ENCODE results near the gene PTPRU. TPM values are rescaled to one million over a fixed set of nuclear protein-coding genes. Genes with fewer than 3 reads are reported as not detected.

Gene PTPRU
- total and polyA plus RNA-seq, 7 experiments from 2014 or later: 0.17 to 0.42 TPM; not detected in 5

- no peaks in the 10 kb centered on the region for H3K9me3 Mint-ChIP-seq
- POLR2A ChIA-PET: no interaction called here
These were observed 83.2 kb downstream of the PTPRU start for GRCh38 chr1:29319300-29320110.

GRCh38 chr1:29320156-29320940 is 84.0 kb downstream of the PTPRU start:
- H3K4me1 Mint-ChIP-seq: no peaks in the 10 kb centered on the region
- Histone ChIP-seq H3K9me3 (ENCODE audit: control insufficient read depth in 2 of 3, low read length in 3 of 3) (no peaks in the 10 kb centered on the region), H3K27me3 (ENCODE audit: control insufficient read depth in 2 of 2, insufficient read depth in 2 of 2, low read length in 2 of 2) (no peaks in the 10 kb centered on the region), H3K4me3 (ENCODE audit: low read length) (no peak overlapping the region), H3K4me1 (ENCODE audit: control insufficient read depth in 2 of 2, insufficient read depth in 2 of 2, low read length in 2 of 2) (no peaks in the 10 kb centered on the region), H3K36me3 (ENCODE audit: control insufficient read depth in 2 of 3, insufficient read depth in 3 of 3, low read length in 3 of 3) (no peaks in the 10 kb centered on the region), H3K27ac (ENCODE audit: low read depth, low read length) (no peak overlapping the region)
- intact Hi-C loops (cut with micrococcal nuclease): no loop called here
- CTCF ChIA-PET: no interaction called here
- DNase-seq (no peak), ATAC-seq (no peak)
- no peaks in the 10 kb centered on the region for H3K9me3 Mint-ChIP-seq
- H3K4me3 Mint-ChIP-seq: no peak overlapping the region
- no peaks in the 10 kb centered on the region for H3K27me3 Mint-ChIP-seq
- no peak overlapping the region for H3K27ac Mint-ChIP-seq
- POLR2A ChIA-PET: no interaction called here
- H3K36me3 Mint-ChIP-seq: no peaks in the 10 kb centered on the region

More at GRCh38 chr1:29319300-29320110, 83.2 kb downstream of the PTPRU start:
- no peaks in the 10 kb centered on the region for H3K27me3 Mint-ChIP-seq
- Histone ChIP-seq H3K27me3 (ENCODE audit: control insufficient read depth in 2 of 2, insufficient read depth in 2 of 2, low read length in 2 of 2) (no peaks in the 10 kb centered on the region), H3K9me3 (ENCODE audit: control insufficient read depth in 2 of 3, low read length in 3 of 3) (no peaks in the 10 kb centered on the region), H3K4me1 (ENCODE audit: control insufficient read depth in 2 of 2, insufficient read depth in 2 of 2, low read length in 2 of 2) (no peaks in the 10 kb centered on the region), H3K36me3 (ENCODE audit: control insufficient read depth in 2 of 3, insufficient read depth in 3 of 3, low read length in 3 of 3) (no peaks in the 10 kb centered on the region), H3K27ac (ENCODE audit: low read depth, low read length) (no peak overlapping the region), H3K4me3 (ENCODE audit: low read length) (no peak overlapping the region)
- H3K27ac Mint-ChIP-seq: no peak overlapping the region
- CTCF ChIA-PET: no interaction called here
- no peak overlapping the region for H3K4me3 Mint-ChIP-seq
- ATAC-seq (no peak), DNase-seq (no peak)
- H3K4me1 Mint-ChIP-seq: no peaks in the 10 kb centered on the region
- intact Hi-C loops (cut with micrococcal nuclease): no loop called here
- no peaks in the 10 kb centered on the region for H3K36me3 Mint-ChIP-seq

- POLR2A ChIA-PET: no interaction called here
- H3K4me1 ChIP-seq (ENCODE audit: control insufficient read depth in 2 of 2, insufficient read depth in 2 of 2, low read length in 2 of 2): no peaks in the 10 kb centered on the region
- H3K27me3 ChIP-seq (ENCODE audit: control insufficient read depth in 2 of 2, insufficient read depth in 2 of 2, low read length in 2 of 2): no peaks in the 10 kb centered on the region
- no peaks in the 10 kb centered on the region for H3K36me3 Mint-ChIP-seq
- no peak overlapping the region for H3K27ac Mint-ChIP-seq
- no peaks in the 10 kb centered on the region for H3K27me3 Mint-ChIP-seq
- H3K27ac ChIP-seq (ENCODE audit: low read depth, low read length): no peak overlapping the region
- H3K4me3 Mint-ChIP-seq: no peak overlapping the region
- ATAC-seq (no peak), DNase-seq (no peak)
- CTCF ChIA-PET: no interaction called here
- no peaks in the 10 kb centered on the region for H3K9me3 ChIP-seq (ENCODE audit: control insufficient read depth in 2 of 3, low read length in 3 of 3)
- H3K36me3 ChIP-seq (ENCODE audit: control insufficient read depth in 2 of 3, insufficient read depth in 3 of 3, low read length in 3 of 3): no peaks in the 10 kb centered on the region
- intact Hi-C loops (cut with micrococcal nuclease): no loop called here
- no peaks in the 10 kb centered on the region for H3K4me1 Mint-ChIP-seq
- no peaks in the 10 kb centered on the region for H3K9me3 Mint-ChIP-seq
- H3K4me3 ChIP-seq (ENCODE audit: low read length): no peak overlapping the region
These were observed 84.9 kb downstream of the PTPRU start for GRCh38 chr1:29321176-29321575.

GRCh38 chr1:29322147-29322694 is 85.9 kb downstream of the PTPRU start:
- no peaks in the 10 kb centered on the region for H3K9me3 Mint-ChIP-seq
- CTCF ChIA-PET: no interaction called here
- H3K4me1 ChIP-seq (ENCODE audit: control insufficient read depth in 2 of 2, insufficient read depth in 2 of 2, low read length in 2 of 2): no peaks in the 10 kb centered on the region
- H3K27me3 Mint-ChIP-seq: no peaks in the 10 kb centered on the region
- no peak overlapping the region for H3K4me3 ChIP-seq (ENCODE audit: low read length)
- no peaks in the 10 kb centered on the region for H3K9me3 ChIP-seq (ENCODE audit: control insufficient read depth in 2 of 3, low read length in 3 of 3)
- H3K36me3 ChIP-seq (ENCODE audit: control insufficient read depth in 2 of 3, insufficient read depth in 3 of 3, low read length in 3 of 3): no peaks in the 10 kb centered on the region
- DNase-seq (no peak), ATAC-seq (no peak)
- POLR2A ChIA-PET: no interaction called here
- H3K27ac ChIP-seq (ENCODE audit: low read depth, low read length): no peak overlapping the region
- H3K4me1 Mint-ChIP-seq: no peaks in the 10 kb centered on the region
- no peak overlapping the region for H3K4me3 Mint-ChIP-seq
- intact Hi-C loops (cut with micrococcal nuclease): no loop called here
- H3K27me3 ChIP-seq (ENCODE audit: control insufficient read depth in 2 of 2, insufficient read depth in 2 of 2, low read length in 2 of 2): no peaks in the 10 kb centered on the region
- H3K36me3 Mint-ChIP-seq: no peaks in the 10 kb centered on the region
- no peak overlapping the region for H3K27ac Mint-ChIP-seq

DNA sequence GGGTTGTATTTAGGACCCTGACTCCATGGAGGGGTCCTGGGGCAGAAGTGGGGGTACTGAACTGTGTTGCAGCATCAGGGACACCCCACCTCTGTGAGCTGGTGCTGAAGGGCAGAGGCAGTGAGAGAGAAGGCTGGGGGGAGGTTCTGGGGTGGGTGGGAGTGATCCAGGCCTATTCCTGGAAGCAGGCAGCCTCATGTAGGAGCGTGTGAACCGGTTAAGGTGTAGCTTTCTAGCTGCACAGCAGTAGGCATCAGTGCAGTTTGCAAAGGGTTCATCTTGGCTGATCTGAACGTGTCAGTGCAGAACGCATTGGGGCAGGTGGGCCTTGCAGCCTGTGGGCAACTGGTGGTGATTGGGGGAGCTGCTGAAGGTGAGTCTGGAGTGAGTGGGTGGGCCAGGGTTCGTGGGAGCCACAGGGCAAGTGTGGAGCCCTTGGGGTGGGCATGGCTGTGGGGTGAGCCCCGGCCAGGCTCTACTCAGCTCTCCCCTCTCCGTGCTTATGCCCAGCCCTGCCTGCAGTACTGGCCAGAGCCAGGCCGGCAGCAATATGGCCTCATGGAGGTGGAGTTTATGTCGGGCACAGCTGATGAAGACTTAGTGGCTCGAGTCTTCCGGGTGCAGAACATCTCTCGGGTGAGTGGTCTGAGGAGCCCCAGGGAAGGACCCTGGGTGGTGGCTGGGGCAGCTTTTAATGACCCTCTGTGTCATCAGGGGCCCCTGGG is 86.7 kb downstream of the PTPRU start:
- H3K9me3 ChIP-seq (ENCODE audit: control insufficient read depth in 2 of 3, low read length in 3 of 3): no peaks in the 10 kb centered on the region
- H3K27ac ChIP-seq (ENCODE audit: low read depth, low read length): no peak overlapping the region
- no peaks in the 10 kb centered on the region for H3K36me3 ChIP-seq (ENCODE audit: control insufficient read depth in 2 of 3, insufficient read depth in 3 of 3, low read length in 3 of 3)
- DNase-seq (no peak), ATAC-seq (no peak)
- H3K4me3 ChIP-seq (ENCODE audit: low read length): no peak overlapping the region
- CTCF ChIA-PET: interaction anchor here (0.6 kb wide), 1 partner anchor 1872 kb away, joined by 3 read pairs; no protein-coding TSS in a partner anchor
- Mint-ChIP-seq H3K36me3 (no peaks in the 10 kb centered on the region), H3K4me1 (no peaks in the 10 kb centered on the region), H3K9me3 (no peaks in the 10 kb centered on the region), H3K27me3 (no peaks in the 10 kb centered on the region), H3K27ac (no peak overlapping the region), H3K4me3 (no peak overlapping the region)
- no peaks in the 10 kb centered on the region for H3K4me1 ChIP-seq (ENCODE audit: control insufficient read depth in 2 of 2, insufficient read depth in 2 of 2, low read length in 2 of 2)
- POLR2A ChIA-PET: no interaction called here
- intact Hi-C loops (cut with micrococcal nuclease): no loop called here
- H3K27me3 ChIP-seq (ENCODE audit: control insufficient read depth in 2 of 2, insufficient read depth in 2 of 2, low read length in 2 of 2): no peaks in the 10 kb centered on the region

DNA sequence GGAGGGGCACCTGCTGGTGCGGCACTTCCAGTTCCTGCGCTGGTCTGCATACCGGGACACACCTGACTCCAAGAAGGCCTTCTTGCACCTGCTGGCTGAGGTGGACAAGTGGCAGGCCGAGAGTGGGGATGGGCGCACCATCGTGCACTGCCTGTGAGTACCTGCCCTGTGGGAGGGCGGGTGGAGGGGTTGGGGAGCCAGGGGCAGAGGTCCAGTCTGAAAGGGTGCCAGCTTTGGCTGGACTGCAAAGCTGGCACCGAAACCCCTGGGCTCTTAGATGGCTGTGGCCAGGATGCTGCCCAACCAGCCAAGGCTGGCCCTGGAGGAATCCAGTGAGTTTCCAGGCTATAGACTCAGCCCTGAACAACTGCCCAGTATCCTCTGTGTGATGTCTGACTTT is 87.3 kb downstream of the PTPRU start:
- no peaks in the 10 kb centered on the region for H3K27me3 Mint-ChIP-seq
- intact Hi-C loops (cut with micrococcal nuclease): no loop called here
- CTCF ChIA-PET: interaction anchor here (0.6 kb wide), 1 partner anchor 1872 kb away, joined by 3 read pairs; no protein-coding TSS in a partner anchor

More for the DNA sequence above, 87.3 kb downstream of the PTPRU start:
- Mint-ChIP-seq H3K36me3 (no peaks in the 10 kb centered on the region), H3K27ac (no peak overlapping the region), H3K9me3 (no peaks in the 10 kb centered on the region), H3K4me3 (no peak overlapping the region), H3K4me1 (no peaks in the 10 kb centered on the region)
- H3K27me3 ChIP-seq (ENCODE audit: control insufficient read depth in 2 of 2, insufficient read depth in 2 of 2, low read length in 2 of 2): no peaks in the 10 kb centered on the region
- H3K4me1 ChIP-seq (ENCODE audit: control insufficient read depth in 2 of 2, insufficient read depth in 2 of 2, low read length in 2 of 2): no peaks in the 10 kb centered on the region
- DNase-seq (no peak), ATAC-seq (no peak)
- H3K36me3 ChIP-seq (ENCODE audit: control insufficient read depth in 2 of 3, insufficient read depth in 3 of 3, low read length in 3 of 3): no peaks in the 10 kb centered on the region
- no peak overlapping the region for H3K4me3 ChIP-seq (ENCODE audit: low read length)
- POLR2A ChIA-PET: no interaction called here
- no peak overlapping the region for H3K27ac ChIP-seq (ENCODE audit: low read depth, low read length)
- H3K9me3 ChIP-seq (ENCODE audit: control insufficient read depth in 2 of 3, low read length in 3 of 3): no peaks in the 10 kb centered on the region

Data from naive thymus-derived CD4-positive, alpha-beta T cell (primary cell).